ENCODE results near the gene STXBP6.

GRCh38 chr14:24766434-24766833 is 283.5 kb downstream of the STXBP6 start:
- TF ChIP-seq POLR2AphosphoS5 (IDR thresholded peaks at IDR 0.05; ENCODE audit: low read depth) (no peak), CTCF (IDR thresholded peaks at IDR 0.05; ENCODE audit: insufficient read depth, low read length) (no peak), REST (IDR thresholded peaks at IDR 0.05; ENCODE audit: insufficient replicate concordance, low read depth) (no peak)
